Renal pelvis (tissue), 4 donors: ENCODE measurements around the gene PRR36. TPM values are rescaled to one million over a fixed set of nuclear protein-coding genes. Genes with fewer than 3 reads are reported as not detected.

ENCODE experiments used
- DNase-seq: peaks from one replicate; pipeline ENCODE4 v3.0.0-alpha.2; 2013
- polyA plus RNA-seq, 3 donors: library from polyadenylated mRNA; unstranded; fragments of 120-200 nt; gene quantifications; one replicate each; pipeline ENCODE4 v1.2.1, GENCODE V29; 2013; ENCODE audit not compliant: insufficient read length in 3 of 3

PRR36 gene
- polyA plus RNA-seq, 3 donors = 9.0 to 10.1 (median 9.6) TPM

DNA sequence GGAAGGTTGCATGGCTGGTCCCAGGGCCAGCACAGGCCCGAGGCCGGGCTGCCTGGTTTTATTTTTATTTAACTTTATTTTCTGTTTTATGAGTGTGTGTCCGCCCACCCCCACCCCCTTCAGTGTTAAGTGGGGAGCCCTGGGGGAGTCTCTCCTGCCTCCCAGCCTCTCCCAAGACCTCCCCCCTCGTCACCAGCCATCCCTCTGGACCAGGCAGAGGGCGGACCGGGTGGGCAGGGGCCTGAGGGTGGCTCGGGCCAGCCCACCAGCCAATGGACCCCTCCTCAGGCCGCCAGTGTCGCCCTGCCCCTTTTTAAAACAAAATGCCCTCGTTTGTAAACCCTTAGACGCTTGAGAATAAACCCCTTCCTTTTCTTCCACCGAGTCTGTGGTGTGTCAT, 39.9 kb upstream of the PRR36 start:
- no peak for DNase-seq

DNA sequence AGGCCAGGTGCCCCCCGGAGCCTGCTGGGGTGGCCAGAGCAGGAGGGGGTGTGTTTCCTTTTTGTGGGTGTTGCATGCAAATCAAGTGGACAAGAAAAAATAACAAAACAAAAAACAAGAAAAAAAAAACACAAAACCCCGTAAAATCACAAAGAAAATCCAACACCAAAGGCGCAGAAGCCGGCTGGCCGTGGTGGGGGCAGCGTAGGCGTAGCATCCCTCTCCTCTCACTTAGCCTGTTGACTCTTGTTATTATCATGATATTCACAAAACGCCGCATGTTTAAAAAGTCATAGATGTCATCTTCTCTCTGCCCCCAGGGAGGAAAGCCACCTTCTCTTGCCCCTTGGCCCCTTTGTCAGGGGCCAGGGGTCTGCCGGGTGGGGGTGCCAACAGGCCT, 39.5 kb upstream of the PRR36 start:
- no peak for DNase-seq

DNA sequence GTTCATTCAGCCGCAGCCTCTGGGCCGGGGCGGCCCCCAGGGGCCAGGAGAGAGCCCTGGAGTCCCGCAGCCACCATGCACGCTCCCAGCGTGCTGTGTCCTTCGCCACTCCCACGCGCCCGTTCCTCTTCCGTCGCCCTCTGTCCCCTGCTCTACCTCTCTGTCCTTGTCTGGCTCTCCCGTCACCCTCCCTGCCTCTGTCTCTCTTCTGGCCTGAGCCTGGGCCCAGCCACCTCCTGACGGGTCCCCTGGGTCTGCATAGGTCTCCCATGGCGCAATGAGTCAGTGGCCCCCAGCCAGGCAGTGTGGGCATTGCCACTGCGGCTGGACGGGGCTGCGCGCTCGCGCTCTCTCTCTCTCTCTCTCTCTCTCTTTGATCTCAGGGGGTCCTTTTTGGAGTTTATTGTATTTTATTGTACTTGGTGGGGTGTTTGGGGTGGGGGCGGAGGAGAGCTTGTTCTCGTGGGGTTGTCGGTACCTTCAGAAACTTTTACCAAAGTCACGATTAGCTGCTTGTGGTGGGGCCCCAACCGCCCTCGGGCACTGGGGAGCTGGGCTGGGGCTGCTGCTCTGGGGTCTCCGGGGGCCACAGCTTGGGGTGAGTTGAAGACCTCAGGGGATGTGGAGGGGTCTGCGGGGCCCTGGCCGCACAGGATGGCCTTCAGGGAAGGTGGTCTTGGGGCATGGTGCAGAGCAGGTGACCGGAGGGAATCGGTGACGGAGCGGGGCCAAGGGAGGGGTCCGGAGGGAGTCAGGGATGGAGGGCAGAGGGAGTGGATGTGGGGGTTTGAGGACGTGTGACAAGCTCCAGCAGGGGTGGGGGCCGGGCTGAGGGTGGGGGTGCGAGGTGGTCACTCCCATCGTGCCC, 38.7 kb upstream of the PRR36 start:
- no peak for DNase-seq

DNA sequence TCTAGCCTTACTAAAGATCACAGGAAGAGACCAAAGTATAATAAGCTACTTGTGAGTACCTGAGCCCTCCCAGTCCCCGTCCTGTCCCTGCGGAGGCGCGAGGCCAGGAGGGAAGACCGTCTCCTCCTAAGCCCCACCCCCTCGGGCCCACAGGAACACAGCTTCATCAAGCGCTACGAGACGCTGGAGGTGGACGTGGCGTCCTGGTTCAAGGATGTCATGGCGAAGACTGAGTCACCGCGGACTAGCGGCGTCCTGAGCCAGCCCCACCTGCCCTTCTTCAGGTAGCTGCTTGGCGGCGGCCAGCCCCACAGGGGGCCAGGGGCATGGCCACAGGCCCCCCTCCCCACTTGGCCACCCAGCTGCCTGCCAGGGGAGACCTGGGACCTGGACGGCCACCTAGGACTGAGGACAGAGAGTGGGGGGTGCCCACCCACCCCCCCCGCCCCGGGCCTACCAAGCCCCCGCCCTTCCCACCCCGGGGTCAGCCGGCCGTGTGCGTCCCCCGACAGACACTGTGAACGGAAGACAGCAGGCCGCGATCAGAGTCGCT, 38.0 kb upstream of the PRR36 start:
- no peak for DNase-seq

DNA sequence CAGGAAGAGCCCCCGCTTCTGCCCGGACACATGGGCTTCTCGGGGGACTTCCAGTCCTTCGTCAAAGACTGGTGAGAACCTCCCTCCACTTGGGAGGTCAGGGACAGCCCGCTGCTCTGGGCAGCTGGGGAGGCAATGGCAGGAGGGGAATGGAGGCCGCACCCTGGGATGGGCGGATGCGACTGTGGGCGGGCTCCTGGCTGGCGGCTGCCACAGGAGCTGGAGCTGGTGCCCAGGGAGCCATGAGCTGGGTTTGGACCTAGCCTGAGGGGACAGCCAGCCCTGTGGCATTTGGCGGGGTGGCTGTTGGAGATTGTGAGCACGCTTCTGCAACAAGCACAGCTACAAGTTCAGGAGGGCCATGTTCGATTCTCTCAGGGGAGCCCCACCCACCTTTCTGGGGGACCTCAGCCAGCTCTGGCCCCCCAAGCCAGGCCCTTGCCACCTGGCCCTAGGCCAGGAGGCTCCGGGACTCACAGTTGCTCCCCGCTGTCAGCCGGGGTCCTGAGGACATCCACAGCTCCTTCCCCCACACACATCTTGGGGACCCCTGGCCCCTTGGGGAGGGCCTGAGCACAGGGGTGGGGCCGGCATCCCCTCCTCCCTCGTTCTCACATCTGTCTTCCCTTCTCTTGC, 37.4 kb upstream of the PRR36 start:
- DNase-seq = no peak

DNA sequence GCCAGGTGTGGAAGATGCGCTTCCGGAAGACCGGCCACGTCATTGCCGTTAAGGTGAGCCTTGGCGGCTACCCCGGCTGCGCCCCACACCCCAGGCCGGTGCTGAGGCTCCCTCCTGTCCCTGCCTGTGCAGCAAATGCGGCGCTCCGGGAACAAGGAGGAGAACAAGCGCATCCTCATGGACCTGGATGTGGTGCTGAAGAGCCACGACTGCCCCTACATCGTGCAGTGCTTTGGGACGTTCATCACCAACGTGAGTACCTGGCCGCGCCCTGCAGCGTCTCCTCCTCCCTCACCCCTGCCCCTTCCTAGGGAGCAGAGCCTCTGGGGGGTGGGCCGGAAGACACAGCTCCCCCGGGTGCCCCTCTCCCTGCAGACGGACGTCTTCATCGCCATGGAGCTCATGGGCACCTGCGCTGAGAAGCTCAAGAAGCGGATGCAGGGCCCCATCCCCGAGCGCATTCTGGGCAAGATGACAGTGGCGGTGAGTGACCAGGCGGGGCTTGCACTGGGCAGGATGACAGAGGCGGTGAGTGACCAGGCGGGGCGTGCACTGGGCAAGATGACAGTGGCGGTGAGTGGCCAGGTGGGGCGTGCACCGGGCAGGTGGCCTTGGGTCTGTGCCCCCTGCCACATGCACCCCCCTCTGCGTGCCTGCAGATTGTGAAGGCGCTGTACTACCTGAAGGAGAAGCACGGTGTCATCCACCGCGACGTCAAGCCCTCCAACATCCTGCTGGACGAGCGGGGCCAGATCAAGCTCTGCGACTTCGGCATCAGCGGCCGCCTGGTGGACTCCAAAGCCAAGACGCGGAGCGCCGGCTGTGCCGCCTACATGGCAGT, 36.4 kb upstream of the PRR36 start:
- DNase-seq = no peak

DNA sequence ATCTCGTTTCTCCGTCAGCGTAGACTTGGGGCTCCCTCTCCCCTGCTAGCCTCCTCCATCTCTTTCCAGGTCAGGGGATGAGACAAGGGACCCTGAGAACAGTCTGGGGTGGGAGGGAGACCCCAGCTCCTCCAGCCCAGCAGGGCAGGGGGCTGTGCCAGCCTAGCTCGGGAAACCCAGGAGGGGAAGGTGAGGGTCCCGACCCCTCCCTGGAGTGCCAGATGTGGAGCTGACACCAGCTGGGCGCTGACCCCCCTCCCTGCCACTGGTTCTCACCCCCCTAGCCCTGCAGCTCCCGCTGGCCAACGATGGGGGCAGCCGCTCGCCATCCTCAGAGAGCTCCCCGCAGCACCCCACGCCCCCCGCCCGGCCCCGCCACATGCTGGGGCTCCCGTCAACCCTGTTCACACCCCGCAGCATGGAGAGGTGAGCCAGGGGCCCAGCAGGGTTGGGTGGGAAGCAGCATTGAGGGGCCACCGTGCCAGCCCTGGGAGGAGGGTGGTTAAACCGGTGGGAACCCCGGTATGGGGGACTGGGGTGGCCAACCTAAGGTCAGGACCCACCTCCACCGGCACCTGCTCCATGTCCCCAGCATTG, 35.4 kb upstream of the PRR36 start:
- no peak for DNase-seq

DNA sequence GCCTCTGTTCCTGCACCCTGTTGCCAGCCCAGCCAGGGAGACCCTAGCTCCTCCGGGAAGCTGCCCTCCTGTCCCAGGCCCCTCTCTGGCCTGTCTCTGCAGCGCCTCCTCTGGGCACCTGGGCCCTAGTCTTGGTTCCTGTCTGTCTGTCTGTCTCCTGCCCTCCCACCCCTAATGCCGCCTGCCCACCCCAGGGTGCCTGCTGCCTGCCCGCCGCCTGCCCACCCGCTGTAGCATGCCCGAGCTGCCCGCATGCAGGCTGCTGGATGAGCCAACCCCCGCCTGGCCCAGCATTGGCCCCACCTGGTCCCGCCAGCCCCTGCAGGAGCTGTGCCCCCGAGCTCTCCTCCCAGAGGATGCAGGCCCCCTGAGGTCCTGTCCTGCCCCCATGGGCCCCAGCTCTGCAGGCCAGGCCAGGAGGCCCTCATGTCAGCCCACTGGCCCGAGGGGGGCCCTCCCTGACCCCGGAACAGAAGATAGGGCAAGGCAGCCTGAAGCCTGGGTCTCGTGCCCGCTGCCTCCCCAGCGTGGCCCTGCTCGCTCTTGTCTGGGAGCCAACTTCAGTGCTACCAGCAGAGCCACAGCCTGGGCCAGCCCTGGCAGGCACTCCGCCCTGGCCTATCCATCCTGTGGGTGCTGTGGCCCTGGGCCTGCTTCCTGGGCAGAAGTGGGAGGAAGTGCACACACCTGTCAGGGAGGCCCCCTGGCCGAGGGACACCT, 34.7 kb upstream of the PRR36 start:
- DNase-seq = no peak

DNA sequence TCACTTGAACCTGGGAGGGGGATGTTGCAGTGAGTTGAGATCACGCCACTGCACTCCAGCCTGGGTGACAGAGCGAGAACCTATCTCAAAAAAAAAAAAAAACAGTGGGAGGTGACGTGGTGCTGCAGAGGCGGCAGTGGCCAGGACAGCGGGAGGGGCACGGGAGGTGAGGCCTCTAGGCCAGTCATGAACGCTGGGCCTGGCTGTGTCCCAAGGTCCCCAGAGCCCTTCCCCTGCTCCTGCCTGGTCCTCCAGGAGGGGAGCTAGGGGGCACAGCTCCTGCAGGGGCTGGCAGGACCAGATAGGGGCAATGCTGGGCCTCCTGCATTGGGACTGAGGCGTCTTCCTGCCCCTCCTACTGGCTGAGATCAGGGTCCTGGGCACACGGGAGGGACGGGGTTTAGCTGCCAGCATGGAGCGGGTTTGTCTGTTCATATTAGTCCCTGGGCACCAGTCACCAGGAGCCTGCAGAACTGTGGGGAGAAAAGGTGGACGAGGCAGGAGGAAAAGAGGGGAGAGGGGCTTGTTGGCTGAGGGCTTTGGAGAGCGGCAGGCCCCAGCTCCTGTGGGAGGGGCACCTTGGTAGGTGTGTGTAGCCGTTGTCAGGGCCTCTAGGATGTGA, 34.0 kb upstream of the PRR36 start:
- no peak for DNase-seq

DNA sequence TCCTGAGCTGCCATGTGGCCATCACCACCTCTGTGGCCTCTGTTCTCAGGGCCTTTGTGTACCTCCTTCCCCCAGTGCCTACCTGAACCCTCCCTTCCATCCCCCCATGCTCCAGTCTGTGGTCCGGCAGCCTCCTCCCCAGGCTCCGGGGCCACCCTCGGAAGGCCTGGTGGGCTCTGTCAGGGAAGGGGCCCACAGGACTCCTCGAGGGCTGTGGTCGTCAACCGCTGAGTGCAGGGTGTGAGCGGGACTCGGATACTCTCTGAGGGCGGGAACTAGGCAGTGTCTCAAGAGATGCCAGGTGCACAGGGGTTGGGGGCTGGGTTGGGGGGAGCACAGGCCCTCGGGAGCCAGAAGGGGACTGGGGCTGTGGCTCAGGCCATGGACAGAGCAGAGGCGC, 33.4 kb upstream of the PRR36 start:
- DNase-seq = no peak

DNA sequence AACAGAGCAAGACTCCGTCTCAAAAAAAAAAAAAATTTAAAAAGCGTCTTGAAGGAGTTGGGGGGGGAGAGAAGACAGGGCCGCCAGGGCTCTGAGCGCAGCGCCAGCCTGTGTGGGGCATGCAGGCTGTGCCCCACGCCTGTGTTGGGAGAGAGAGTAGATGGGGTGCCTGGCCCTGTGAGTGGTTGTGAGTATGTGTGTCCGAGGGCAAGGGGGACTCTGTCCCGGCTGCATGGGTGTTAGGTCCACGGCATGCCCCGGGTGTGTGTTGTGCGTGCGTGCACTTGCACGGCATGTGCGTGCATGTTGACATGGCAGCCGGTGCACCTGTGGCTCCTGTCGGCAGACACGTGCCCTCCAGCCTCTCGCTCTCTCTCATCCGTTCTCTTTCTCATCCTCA, 32.9 kb upstream of the PRR36 start:
- DNase-seq = no peak

DNA sequence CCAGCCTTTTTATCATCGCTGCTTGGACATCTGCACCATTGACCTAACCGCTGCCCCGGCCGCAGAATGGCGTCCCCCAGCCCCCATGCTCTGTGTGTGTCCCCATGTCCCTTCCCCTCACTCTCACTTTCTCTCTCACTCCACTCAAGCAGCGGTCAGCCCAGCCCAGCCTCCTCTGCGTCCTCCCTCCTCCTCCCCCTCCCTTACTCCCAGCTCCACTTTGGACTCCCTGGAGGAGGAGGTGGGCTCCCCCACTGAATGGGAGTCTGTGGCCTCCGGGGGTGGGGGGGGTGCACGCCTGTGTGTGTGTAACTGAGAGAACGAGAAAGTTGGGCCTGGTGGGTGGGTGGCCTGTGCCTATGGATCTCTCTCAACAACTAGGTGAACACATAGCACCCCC, 31.7 kb upstream of the PRR36 start:
- no peak for DNase-seq

DNA sequence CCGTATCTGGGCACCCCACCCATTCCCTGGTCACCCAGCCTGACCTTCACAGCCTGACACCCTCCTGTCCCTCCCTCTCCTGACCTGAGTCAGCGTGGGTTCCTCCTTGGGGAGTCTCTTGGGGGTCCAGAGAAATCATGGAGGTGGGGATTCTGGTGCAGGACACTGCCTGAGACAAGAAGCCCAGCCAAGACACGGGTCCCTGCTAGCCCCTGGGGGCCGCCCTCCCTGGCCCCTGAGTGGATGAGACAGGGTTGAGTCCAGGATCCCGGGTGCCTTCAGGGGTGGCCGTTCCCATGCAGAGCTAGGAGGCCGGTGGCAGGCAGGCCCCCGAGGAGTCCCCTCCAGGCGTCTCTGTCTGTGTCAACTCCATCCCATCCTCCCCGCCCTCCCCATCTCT, 31.1 kb upstream of the PRR36 start:
- no peak for DNase-seq

DNA sequence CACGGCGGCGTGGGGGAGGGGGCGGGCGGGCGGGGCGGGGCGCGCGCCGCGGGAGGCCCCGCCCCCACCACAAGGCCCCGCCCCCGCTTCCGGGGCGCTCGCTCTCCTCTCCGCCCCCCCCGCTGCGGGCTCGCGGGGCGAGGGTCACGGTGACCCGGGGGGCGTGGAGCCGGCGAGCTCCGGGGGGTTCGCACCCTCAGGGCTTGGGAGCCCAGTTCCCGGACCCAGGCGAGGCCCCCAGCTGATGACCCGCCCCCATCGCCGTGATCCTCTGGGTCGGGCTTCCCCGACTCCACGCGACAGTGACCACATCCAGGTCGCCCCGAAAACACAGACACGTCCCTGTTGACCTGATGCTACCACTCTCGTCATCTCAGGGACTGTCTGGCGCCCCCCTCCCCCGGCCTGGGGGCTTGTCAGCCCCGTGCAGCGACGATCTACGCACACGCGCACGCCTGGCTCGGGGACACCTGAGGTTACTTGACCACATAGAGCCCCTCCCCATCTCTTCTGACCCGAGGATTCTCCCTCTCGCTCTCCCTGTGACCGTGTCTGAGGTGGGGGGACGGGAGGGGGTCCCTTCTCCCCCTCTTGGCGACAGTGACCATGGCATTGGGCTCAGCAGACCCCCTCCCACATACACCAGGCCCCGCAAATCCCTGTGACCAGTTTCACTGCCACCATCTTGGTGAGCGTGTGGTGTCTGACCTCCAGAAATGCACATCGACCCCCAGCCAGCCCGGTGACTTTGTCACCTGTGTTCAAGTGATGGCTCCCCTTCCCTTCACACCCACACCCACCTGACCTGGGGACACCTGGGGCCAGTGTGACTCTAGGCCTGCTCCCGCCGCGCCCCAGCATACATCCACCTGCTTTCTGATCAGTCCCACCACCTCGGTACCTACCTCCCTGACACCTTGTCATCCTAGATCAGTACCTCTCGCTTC, 30.2 kb upstream of the PRR36 start:
- DNase-seq = no peak

DNA sequence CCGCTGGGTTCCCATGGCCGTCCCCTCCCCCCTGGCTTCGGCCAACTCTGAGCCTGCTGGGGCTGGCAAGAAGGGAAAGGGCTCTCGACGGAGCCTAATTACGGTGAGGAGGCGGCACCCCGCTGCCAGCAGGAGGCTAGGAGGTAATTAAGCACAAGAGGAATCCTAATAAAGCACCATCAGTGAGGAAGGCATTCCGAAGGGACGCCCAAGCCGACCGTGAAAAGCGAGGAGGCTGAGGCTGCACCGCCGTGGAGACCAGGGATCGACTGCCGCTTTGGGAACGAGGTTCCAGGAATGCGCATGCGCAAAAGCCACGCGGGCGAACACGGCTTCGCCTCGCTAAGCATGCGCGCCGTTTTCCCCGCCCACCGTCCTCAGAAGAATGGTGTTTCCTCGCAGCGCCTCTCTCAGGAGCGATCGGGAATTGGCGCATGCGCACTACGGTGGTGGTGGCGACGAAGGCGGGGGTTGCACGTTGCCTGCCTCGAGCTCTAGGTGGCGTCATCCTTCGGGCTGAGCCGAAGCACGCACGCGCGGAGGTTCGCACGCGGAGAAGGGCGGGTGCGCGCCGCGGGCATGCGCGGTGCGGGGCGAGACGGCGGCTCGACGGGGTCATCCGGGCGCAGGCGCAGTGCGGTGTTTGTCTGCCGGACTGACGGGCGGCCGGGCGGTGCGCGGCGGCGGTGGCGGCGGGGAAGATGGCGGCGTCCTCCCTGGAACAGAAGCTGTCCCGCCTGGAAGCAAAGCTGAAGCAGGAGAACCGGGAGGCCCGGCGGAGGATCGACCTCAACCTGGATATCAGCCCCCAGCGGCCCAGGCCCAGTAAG, 29.3 kb upstream of the PRR36 start, which contains the start of gene MAP2K7:
Gene MAP2K7, plus strand, starts transcription at position 634 of the 830 bp plus-strand sequence. Its CDS starts 68 bp downstream, at position 702.
- DNase-seq = peak; percentile 99

DNA sequence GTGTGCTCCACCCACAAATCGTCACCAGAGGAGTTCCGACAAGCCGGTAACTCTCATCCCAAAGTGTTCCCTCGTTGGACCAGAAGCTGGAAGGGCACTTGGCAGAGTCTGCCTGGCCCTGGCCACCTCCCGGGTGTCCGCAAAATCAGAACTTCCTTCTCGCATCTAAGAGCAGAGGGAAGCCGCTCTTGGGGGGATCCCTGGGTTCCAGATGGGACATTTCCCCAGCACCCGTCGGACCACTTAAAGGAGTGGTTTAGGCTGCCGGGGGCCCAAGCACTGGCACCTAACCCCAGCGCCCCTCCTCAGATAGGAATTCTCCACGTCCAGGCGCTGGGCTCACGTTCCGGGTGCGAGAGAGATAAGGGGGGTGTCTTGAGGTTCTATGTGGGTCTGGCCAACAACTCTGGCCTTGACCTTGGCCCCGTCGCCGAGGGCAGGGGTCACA, 28.6 kb upstream of the PRR36 start:
- DNase-seq = no peak

DNA sequence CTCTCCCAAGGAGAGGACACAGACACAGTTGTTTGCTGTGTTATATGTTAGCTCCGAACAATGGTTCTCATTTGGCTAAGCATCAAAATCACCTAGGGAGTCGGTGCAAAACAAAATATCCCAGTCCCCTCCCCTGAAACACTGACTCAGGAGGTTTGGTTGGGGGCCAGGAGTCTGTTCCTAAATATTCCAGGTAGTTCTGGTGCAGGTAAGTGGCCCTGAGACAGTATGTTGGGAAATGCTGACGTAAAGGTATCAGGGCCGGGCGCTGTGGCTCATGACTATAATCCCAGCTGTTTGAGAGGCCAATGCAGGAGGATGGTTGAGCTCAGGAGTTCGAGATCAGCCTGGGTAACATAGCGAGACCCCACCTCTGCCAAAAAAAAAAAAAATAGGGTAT, 27.1 kb upstream of the PRR36 start:
- no peak for DNase-seq

DNA sequence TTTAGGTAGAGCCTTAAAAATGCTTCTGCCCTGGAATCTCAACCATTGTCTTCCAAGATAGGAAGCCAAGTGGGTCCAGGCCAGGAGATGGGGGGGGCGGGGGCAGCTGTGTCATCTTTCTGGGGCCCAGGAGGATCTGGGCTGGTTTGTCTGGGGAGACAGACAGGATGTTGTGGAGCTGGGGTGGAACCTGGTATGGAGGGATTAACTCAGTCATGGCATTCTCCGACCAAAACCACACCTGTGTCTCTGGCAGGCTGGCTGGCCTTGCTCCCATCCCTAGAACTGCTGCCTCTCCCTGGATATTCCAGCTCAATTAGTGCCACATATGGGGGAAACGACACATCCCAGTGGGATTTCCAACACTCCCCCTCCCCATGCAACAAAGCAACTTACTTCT, 26.7 kb upstream of the PRR36 start:
- no peak for DNase-seq
